CD4-positive, CD25-positive, alpha-beta regulatory T cell (primary cell): ENCODE measurements around the gene ID4. TPM values are rescaled to one million over a fixed set of nuclear protein-coding genes. Genes with fewer than 3 reads are reported as not detected.

ENCODE experiments used
- ATAC-seq, 2 donors: fragments of 150-1000 bp; cut with Tn5 transposase; one replicate each; pipeline ENCODE4 v1.10.0; 2021; ENCODE audit warnings: low read depth in 2 of 2, moderate number of reproducible peaks in 2 of 2, moderate library complexity in 1 of 2
- DNase-seq, 3 donors: peaks; one replicate each; pipeline versions ENCODE4 v3.0.0 to v3.0.0-alpha.2; 2012 to 2022; ENCODE audit warnings: mixed read lengths in 1 of 3
- H3K27ac ChIP-seq: one replicate; pipeline ENCODE4 v1.7.0; 2013; ENCODE audit warnings: mild to moderate bottlenecking, low read length; ENCODE audit not compliant: insufficient read depth, poor library complexity, severe bottlenecking
- H3K27me3 ChIP-seq: one replicate; pipeline ENCODE4 v1.7.0; 2013; ENCODE audit warnings: low read length; ENCODE audit not compliant: control insufficient read depth, insufficient read depth
- H3K36me3 ChIP-seq: one replicate; pipeline ENCODE4 v1.7.0; 2013; ENCODE audit warnings: mild to moderate bottlenecking, low read length, moderate library complexity; ENCODE audit not compliant: control insufficient read depth, insufficient read depth
- H3K4me1 ChIP-seq: 2 replicates; pipeline ENCODE4 v1.7.0; 2013; ENCODE audit warnings: mild to moderate bottlenecking, low read length; ENCODE audit not compliant: insufficient read depth, control insufficient read depth, poor library complexity, severe bottlenecking
- H3K4me3 ChIP-seq: one replicate; pipeline ENCODE4 v1.7.0; 2013; ENCODE audit warnings: low read depth, mild to moderate bottlenecking, low read length, moderate library complexity
- H3K9me3 ChIP-seq, 2 experiments: 1 replicate in 1 of 2; 2 replicates in 1 of 2; pipeline ENCODE4 v1.7.0; 2013; ENCODE audit warnings: low read length in 2 of 2, mild to moderate bottlenecking in 1 of 2, moderate library complexity in 1 of 2; ENCODE audit not compliant: control insufficient read depth in 2 of 2
- H3K27ac Mint-ChIP-seq, 3 donors: one replicate each; pipeline ENCODE4 v1.8.0; 2020 to 2022; ENCODE audit warnings: mild to moderate bottlenecking in 3 of 3, mixed read lengths in 3 of 3, moderate library complexity in 2 of 3
- H3K27me3 Mint-ChIP-seq: one replicate; pipeline ENCODE4 v1.8.0; 2022; ENCODE audit warnings: mild to moderate bottlenecking, mixed read lengths
- H3K36me3 Mint-ChIP-seq: one replicate; pipeline ENCODE4 v1.8.0; 2020; ENCODE audit warnings: mixed read lengths
- H3K4me1 Mint-ChIP-seq, 4 donors: one replicate each; pipeline ENCODE4 v1.8.0; 2020 to 2022; ENCODE audit warnings: mixed read lengths in 4 of 4, mild to moderate bottlenecking in 1 of 4
- H3K4me3 Mint-ChIP-seq, 4 donors: one replicate each; pipeline ENCODE4 v1.8.0; 2020 to 2022; ENCODE audit warnings: mild to moderate bottlenecking in 4 of 4, mixed read lengths in 4 of 4, moderate library complexity in 3 of 4
- H3K9me3 Mint-ChIP-seq, 7 donors: one replicate each; pipeline ENCODE4 v1.8.0; 2020 to 2022; ENCODE audit warnings: mixed read lengths in 7 of 7, mild to moderate bottlenecking in 3 of 7, moderate library complexity in 2 of 7
- polyA plus RNA-seq, 4 donors: library from polyadenylated mRNA; unstranded; fragments of 300-500 nt; fragmentation: Illumina TruSeq; gene quantifications; one replicate each; pipeline ENCODE4 v1.2.3, GENCODE V29; 2021
- total RNA-seq: library from RNA; stranded (reverse); gene quantifications from one replicate; pipeline ENCODE4 v1.2.3, GENCODE V29; 2022

ID4 gene
- total and polyA plus RNA-seq, 5 donors from 2014 or later = not detected

DNA sequence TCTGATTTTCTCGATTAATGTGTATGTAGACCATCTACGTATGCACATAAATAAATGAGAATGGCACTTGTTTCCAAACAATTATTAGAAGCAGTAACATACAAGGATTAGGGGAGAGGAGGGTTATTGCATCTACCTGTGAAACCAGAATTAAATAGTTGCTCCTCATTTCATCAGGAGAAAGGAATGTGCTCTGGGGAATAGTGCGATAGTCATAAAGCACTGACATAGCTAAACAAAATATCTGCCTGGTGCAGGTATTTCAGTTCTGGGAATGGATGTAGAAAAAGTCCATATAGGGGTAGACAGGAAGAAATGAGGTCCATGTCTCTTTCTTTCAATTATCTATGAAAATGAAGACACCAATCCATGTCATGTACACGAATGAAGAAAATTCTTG, 1.6 kb upstream of the ID4 start:
- H3K4me1 Mint-ChIP-seq = peaks cover 0 to 9% (median 3%) of the 10 kb centered on the region in 4 donors
- H3K9me3 Mint-ChIP-seq = peaks cover 0 to 7% (median 0%) of the 10 kb centered on the region in 7 donors
- H3K27me3 Mint-ChIP-seq = peaks cover 36% of the 10 kb centered on the region

GRCh38 chr6:19837511-19838441, 606 bp downstream of the ID4 start:
- peaks cover 23% of the 10 kb centered on the region for H3K27me3 ChIP-seq
- no peak for ATAC-seq
- Mint-ChIP-seq H3K4me1 (peaks cover 0 to 9% (median 3%) of the 10 kb centered on the region in 4 donors), H3K27me3 (peaks cover 44% of the 10 kb centered on the region), H3K36me3 (no peaks in the 10 kb centered on the region), H3K27ac (no peak overlapping the region), H3K9me3 (peaks cover 0 to 7% (median 0%) of the 10 kb centered on the region in 7 donors), H3K4me3 (no peak overlapping the region)
- no peaks in the 10 kb centered on the region for H3K4me1 ChIP-seq
- no peak overlapping the region for H3K4me3 ChIP-seq
- H3K27ac ChIP-seq = no peak overlapping the region
- H3K36me3 ChIP-seq = no peaks in the 10 kb centered on the region
- no peak for DNase-seq
- no peaks in the 10 kb centered on the region for H3K9me3 ChIP-seq

More for the DNA sequence above, 1.6 kb upstream of the ID4 start:
- Histone ChIP-seq H3K27me3 (peaks cover 23% of the 10 kb centered on the region), H3K9me3 (no peaks in the 10 kb centered on the region), H3K27ac (no peak overlapping the region), H3K4me1 (no peaks in the 10 kb centered on the region), H3K4me3 (no peak overlapping the region), H3K36me3 (no peaks in the 10 kb centered on the region)
- Mint-ChIP-seq H3K27ac (no peak overlapping the region), H3K36me3 (no peaks in the 10 kb centered on the region), H3K4me3 (no peak overlapping the region)
- no peak for DNase-seq
- no peak for ATAC-seq

- Histone ChIP-seq H3K4me3 (no peak overlapping the region), H3K36me3 (no peaks in the 10 kb centered on the region), H3K4me1 (no peaks in the 10 kb centered on the region), H3K9me3 (no peaks in the 10 kb centered on the region), H3K27me3 (peaks cover 23% of the 10 kb centered on the region), H3K27ac (no peak overlapping the region)
- Mint-ChIP-seq H3K4me1 (peaks cover 0 to 9% (median 3%) of the 10 kb centered on the region in 4 donors), H3K9me3 (peaks cover 0 to 7% (median 0%) of the 10 kb centered on the region in 7 donors), H3K4me3 (no peak overlapping the region), H3K27ac (no peak overlapping the region), H3K27me3 (peaks cover 44% of the 10 kb centered on the region), H3K36me3 (no peaks in the 10 kb centered on the region)
- DNase-seq = no peak
- no peak for ATAC-seq
Measured at GRCh38 chr6:19838442-19839236, 1.5 kb downstream of the ID4 start.

DNA sequence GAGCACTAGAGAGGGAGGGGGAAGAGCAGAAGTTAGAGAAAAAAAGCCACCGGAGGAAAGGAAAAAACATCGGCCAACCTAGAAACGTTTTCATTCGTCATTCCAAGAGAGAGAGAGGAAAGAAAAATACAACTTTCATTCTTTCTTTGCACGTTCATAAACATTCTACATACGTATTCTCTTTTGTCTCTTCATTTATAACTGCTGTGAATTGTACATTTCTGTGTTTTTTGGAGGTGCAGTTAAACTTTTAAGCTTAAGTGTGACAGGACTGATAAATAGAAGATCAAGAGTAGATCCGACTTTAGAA, 2.0 kb downstream of the ID4 start:
- peaks cover 44% of the 10 kb centered on the region for H3K27me3 Mint-ChIP-seq
- peaks cover 21% of the 10 kb centered on the region for H3K27me3 ChIP-seq
- no peak for DNase-seq
- H3K4me1 Mint-ChIP-seq = peaks cover 0 to 9% (median 3%) of the 10 kb centered on the region in 4 donors
- no peaks in the 10 kb centered on the region for H3K36me3 ChIP-seq
- no peaks in the 10 kb centered on the region for H3K9me3 ChIP-seq
- H3K27ac Mint-ChIP-seq = no peak overlapping the region
- no peak overlapping the region for H3K27ac ChIP-seq
- no peaks in the 10 kb centered on the region for H3K4me1 ChIP-seq
- no peak for ATAC-seq
- peaks cover 0 to 7% (median 0%) of the 10 kb centered on the region in 7 donors for H3K9me3 Mint-ChIP-seq
- H3K36me3 Mint-ChIP-seq = no peaks in the 10 kb centered on the region
- H3K4me3 Mint-ChIP-seq = peak overlapping the region in 1 of 4 donors; percentile 39
- no peak overlapping the region for H3K4me3 ChIP-seq

GRCh38 chr6:19839788-19840187, 2.6 kb downstream of the ID4 start:
- H3K4me1 ChIP-seq = no peaks in the 10 kb centered on the region
- H3K27ac ChIP-seq = no peak overlapping the region
- Mint-ChIP-seq H3K9me3 (peaks cover 0 to 10% (median 0%) of the 10 kb centered on the region in 7 donors), H3K27me3 (peaks cover 44% of the 10 kb centered on the region), H3K36me3 (no peaks in the 10 kb centered on the region), H3K4me1 (peaks cover 0 to 9% (median 3%) of the 10 kb centered on the region in 4 donors), H3K27ac (no peak overlapping the region), H3K4me3 (no peak overlapping the region)
- H3K27me3 ChIP-seq = peaks cover 20% of the 10 kb centered on the region
- H3K4me3 ChIP-seq = no peak overlapping the region
- no peaks in the 10 kb centered on the region for H3K9me3 ChIP-seq
- DNase-seq (no peak), ATAC-seq (no peak)
- no peaks in the 10 kb centered on the region for H3K36me3 ChIP-seq

DNA sequence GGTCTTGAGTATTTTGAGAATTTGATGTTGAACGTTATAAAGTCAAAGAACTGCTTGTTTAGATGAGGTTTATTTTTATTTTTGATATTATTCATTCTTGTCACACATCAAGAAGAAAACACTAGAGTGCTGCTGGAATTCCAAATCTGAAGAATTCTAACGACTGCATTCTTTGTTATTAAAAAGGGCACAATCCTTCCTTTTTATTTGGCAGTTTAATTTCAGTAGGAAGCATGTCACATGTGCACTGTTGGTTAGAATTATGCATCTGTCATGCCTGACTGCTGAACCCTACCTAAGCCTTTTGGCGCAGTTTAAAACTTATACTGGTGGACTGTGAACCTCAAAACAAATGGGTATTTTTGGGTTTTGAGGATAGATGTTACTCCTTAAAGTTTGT, 4.0 kb downstream of the ID4 start:
- Histone ChIP-seq H3K36me3 (no peaks in the 10 kb centered on the region), H3K27ac (no peak overlapping the region), H3K9me3 (no peaks in the 10 kb centered on the region), H3K4me1 (no peaks in the 10 kb centered on the region), H3K4me3 (no peak overlapping the region), H3K27me3 (peaks cover 14% of the 10 kb centered on the region)
- no peaks in the 10 kb centered on the region for H3K36me3 Mint-ChIP-seq
- H3K4me1 Mint-ChIP-seq = peaks cover 0 to 9% (median 3%) of the 10 kb centered on the region in 4 donors
- ATAC-seq (no peak), DNase-seq (no peak)
- H3K9me3 Mint-ChIP-seq = peaks cover 0 to 10% (median 0%) of the 10 kb centered on the region in 7 donors
- peaks cover 34% of the 10 kb centered on the region for H3K27me3 Mint-ChIP-seq
- H3K4me3 Mint-ChIP-seq = no peak overlapping the region
- H3K27ac Mint-ChIP-seq = no peak overlapping the region

DNA sequence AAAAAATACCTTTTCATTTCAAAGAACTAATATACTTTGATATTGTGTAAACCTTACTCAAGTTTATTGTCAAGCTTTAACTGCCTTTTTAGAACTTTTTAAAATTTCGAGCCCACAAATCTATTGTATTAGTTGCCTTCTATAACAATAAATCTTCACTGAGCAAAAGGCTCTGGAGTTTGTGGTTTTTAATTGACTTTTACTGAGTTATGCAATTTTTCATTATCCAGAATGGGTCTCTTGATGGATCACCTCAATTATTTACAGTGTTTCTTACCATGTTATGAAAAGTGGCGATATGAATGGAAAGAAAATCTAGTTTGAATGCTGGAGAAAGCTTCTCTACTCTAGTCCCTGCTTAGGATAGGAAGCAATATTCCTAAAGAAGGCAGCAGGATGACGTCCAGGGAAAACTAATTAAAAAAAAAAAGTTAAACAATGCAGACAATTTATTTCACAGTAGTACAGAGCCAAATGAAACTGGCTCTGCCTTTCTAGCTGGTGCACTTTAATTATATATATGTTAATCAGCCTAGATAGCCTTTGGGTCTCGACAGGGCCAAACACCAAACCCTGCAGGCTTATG, 5.0 kb downstream of the ID4 start:
- H3K27me3 Mint-ChIP-seq = peaks cover 26% of the 10 kb centered on the region
- no peaks in the 10 kb centered on the region for H3K9me3 ChIP-seq
- no peak overlapping the region for H3K27ac Mint-ChIP-seq
- no peak overlapping the region for H3K27ac ChIP-seq
- H3K27me3 ChIP-seq = peaks cover 14% of the 10 kb centered on the region
- H3K9me3 Mint-ChIP-seq = peaks cover 0 to 8% (median 0%) of the 10 kb centered on the region in 7 donors
- ATAC-seq (no peak), DNase-seq (no peak)
- H3K4me1 Mint-ChIP-seq = peaks cover 0 to 6% (median 2%) of the 10 kb centered on the region in 4 donors
- H3K4me3 ChIP-seq = no peak overlapping the region
- no peak overlapping the region for H3K4me3 Mint-ChIP-seq
- no peaks in the 10 kb centered on the region for H3K36me3 ChIP-seq
- H3K36me3 Mint-ChIP-seq = no peaks in the 10 kb centered on the region
- H3K4me1 ChIP-seq = no peaks in the 10 kb centered on the region
